MM.1S (cell line): ENCODE results near the gene CBX8.

Experiments used
- CTCF ChIP-seq: fragments of 300-600 bp; sonication (generic); IDR thresholded peaks from 2 replicates; pipeline ENCODE4 v1.5.1; 2016; ENCODE audit warnings: antibody characterized with exemption, low read length, mixed read lengths
- EZH2 ChIP-seq: fragments of 300-600 bp; sonication (generic); optimal IDR thresholded peaks from 2 replicates; pipeline ENCODE3; 2017; ENCODE audit warnings: low read depth, mild to moderate bottlenecking, antibody characterized with exemption, low read length, mixed read lengths
- EZH2phosphoT487 ChIP-seq: fragments of 300-600 bp; sonication (generic); IDR thresholded peaks from 2 replicates; pipeline ENCODE4 v1.6.1; 2018; ENCODE audit warnings: antibody characterized with exemption, low read length

- TF ChIP-seq CTCF (no peak), EZH2 (peak; percentile 97), EZH2phosphoT487 (peak; percentile 78)
Measured at GRCh38 chr17:79799538-79800324, 2.9 kb upstream of the CBX8 start.
